HCT116 (cell line): ENCODE data around the gene VWA1.

ENCODE experiments used
- CEBPB ChIP-seq: IDR thresholded peaks from 2 replicates; pipeline ENCODE4 v1.6.1; 2012; ENCODE audit warnings: low read depth
- CTCF ChIP-seq, 3 experiments: fragments of 200-600 bp in 1 of 3; sonication (generic) in 1 of 3; IDR thresholded peaks in 2 of 3; conservative IDR thresholded peaks in 1 of 3; 2 replicates each; pipeline ENCODE4 v1.5.1; 2012 to 2017; ENCODE audit warnings: low read depth in 2 of 3, low read length in 2 of 3, antibody characterized with exemption in 1 of 3, borderline replicate concordance in 1 of 3, control low read depth in 1 of 3, mild to moderate bottlenecking in 1 of 3, mixed read lengths in 1 of 3, mixed run types in 1 of 3, moderate library complexity in 1 of 3; ENCODE audit not compliant: insufficient read depth in 1 of 3
- JUND ChIP-seq: IDR thresholded peaks from 2 replicates; pipeline ENCODE4 v1.6.1; 2012
- POLR2A ChIP-seq: IDR thresholded peaks from 2 replicates; pipeline ENCODE4 v1.7.0; 2011; ENCODE audit warnings: borderline replicate concordance; ENCODE audit not compliant: insufficient read depth, insufficient read length; ENCODE audit errors: extremely low read depth
- POLR2AphosphoS5 ChIP-seq: IDR thresholded peaks from 2 replicates; pipeline ENCODE4 v1.6.1; 2011; ENCODE audit warnings: mild to moderate bottlenecking, low read depth, low read length, moderate library complexity
- RAD21 ChIP-seq: IDR thresholded peaks from 2 replicates; pipeline ENCODE4 v1.6.1; 2012; ENCODE audit warnings: low read depth, mild to moderate bottlenecking
- YY1 ChIP-seq: IDR thresholded peaks from 2 replicates; pipeline ENCODE4 v1.6.1; 2011; ENCODE audit warnings: low read length, low read depth, moderate library complexity, mild to moderate bottlenecking; ENCODE audit not compliant: insufficient replicate concordance; ENCODE audit errors: extremely low read depth
- ZBTB33 ChIP-seq: IDR thresholded peaks from 2 replicates; pipeline ENCODE4 v1.6.1; 2011; ENCODE audit warnings: mild to moderate bottlenecking, low read length, moderate library complexity; ENCODE audit not compliant: insufficient replicate concordance; ENCODE audit errors: extremely low read depth

GRCh38 chr1:1462318-1462966 lies 27.0 kb downstream of the VWA1 start:
- TF ChIP-seq CEBPB (no peak), POLR2A (no peak), YY1 (no peak), CTCF (IDR thresholded peaks at IDR 0.05 in 2 of 3, conservative IDR thresholded peaks at IDR 0.05 in 1 of 3; ENCODE audit: borderline replicate concordance in 1 of 3, insufficient read depth in 1 of 3, low read depth in 2 of 3, low read length in 2 of 3) (no peak), RAD21 (no peak), JUND (no peak), POLR2AphosphoS5 (no peak), ZBTB33 (no peak)
